Tongue (tissue), 2 donors: ENCODE results near the gene DTNA. TPM values are rescaled to one million over a fixed set of nuclear protein-coding genes. Genes with fewer than 3 reads are reported as not detected.
A peak's percentile ranks its signal among the peaks of the same experiment; 100 is the strongest.

Experiments
- DNase-seq: peaks from one replicate; pipeline ENCODE4 v3.0.0-alpha.2; 2015
- total RNA-seq: library from RNA; depleted of rRNA; stranded (reverse); fragments of >200 nt; gene quantifications from one replicate; pipeline ENCODE4 v1.2.3, GENCODE V29; 2014

Gene DTNA
- total RNA-seq, 1 donor from 2014 or later: 105 TPM

DNA sequence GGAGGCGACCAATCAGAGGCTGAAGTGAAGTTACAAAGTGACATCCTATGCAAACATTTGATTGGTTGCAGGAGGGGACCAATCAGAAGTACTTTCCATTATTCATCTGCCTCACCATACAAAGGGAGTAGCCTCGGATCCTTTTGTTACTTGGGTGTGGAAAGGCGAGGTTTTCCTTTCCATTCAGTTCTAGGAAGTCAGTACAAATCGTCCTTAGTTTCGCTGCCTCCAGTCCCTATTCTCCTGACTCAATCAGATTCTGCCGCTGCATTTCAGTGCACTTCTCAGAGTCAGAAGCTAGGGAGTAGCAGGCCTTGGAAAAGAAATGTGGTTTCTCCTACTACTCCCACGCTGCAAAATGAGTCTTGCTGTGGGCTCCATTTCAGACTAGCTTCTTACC, 149.4 kb downstream of the DTNA start:
- DNase-seq: no peak

DNA sequence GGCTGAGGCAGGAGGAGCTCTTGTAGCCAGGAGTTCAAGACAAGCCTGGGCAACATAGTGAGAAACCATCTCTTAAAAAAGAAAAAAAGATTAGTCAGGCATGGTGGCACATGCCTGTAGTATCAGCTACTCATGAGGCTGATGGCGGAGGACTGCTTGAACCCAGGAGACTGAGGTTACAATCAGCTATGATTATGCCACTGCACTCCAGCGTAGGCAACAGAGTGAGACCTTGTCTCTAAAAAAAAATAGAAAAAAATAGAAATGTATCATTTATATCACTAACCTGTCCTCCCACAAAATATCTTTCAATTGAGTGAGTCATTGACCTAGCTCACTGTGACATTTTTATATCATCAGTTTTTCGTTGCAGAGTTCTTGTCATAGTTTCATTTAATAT, 152.5 kb downstream of the DTNA start:
- no peak for DNase-seq

DNA sequence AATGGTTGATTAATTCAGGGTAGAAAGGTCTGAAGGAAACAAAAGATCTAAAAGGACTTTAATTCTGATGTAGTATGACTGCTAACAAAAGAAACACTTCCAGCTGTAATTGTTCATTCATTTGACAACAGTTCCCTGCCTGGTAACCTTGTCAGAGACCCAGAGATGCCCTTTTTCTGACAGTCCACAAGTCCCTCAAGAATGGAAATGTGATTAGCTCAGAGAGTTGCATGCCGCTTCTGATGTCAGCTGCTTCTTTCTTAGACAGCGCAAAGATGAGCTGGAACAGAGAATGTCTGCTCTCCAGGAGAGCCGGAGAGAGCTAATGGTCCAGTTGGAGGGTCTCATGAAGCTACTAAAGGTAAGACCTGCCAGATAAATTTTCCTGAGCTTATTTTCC, 153.6 kb downstream of the DTNA start:
- no peak for DNase-seq

DNA sequence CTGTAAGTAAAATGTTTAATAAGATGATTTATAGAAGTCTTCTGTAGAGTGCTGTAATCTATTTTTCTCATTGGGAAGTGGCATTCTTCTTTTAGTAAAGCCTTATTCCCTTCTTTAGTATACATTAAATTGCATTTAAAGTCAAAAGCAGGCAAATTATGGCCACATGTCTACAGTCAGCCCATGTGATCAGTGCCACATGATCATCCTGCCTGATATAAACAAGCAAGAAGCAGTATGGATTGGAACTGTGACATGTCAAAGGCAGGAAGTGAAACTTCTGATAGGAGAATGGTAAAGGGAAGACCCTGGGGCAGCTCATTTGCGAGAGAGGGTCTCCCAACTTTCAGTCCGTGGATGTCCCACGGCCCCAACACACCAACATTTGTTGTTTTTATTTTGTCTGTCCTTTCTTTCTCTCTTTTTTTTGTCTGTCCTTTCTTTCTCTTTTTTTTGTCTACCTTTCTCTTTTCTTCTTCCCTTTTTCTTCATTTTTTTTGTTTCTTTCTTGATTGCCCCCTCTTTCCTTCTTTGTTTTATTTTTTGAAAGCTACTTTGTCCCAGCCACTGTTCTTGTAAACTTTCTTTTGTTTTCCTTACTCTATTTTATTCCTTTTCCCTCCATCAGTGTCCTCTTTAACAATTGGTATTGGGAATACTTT, 154.9 kb downstream of the DTNA start:
- DNase-seq: no peak

DNA sequence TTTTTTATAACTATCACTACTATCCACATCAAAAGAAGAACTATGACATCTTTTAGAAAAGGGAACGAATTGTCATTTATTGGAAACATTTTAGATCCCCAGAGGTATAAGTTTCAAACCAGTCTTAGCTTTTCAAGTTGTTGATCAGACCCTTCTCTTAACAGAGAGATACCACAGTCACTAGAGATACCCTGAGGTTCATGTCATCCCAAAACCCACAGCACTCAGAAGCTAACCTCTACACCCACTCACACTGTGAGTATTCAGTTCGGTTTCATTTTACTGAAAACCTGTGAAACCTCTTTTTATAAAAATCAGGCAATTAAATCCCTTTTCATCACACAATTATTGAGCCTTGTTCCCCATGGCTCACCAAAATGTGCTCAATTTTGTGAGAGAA, 156.2 kb downstream of the DTNA start:
- no peak for DNase-seq

DNA sequence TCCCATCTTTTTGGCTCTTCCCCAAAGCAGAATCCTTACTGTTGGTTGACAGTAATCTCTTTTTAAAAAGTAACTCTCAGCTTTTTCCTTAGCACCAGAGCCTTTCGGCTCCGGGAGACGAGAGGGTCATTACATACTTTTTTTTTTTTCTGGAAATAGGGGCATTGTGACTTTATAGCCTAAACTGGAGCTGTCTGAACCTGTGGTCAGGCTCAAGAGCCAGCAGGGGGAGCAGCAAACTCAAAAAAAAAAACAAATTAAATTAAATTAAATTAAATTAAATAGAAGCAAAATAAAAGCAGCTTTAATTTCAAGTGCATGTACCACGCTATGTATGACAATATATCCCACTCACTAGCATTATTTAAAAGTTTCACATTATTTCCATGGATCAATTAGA, 156.6 kb downstream of the DTNA start:
- DNase-seq: peak; percentile 21

DNA sequence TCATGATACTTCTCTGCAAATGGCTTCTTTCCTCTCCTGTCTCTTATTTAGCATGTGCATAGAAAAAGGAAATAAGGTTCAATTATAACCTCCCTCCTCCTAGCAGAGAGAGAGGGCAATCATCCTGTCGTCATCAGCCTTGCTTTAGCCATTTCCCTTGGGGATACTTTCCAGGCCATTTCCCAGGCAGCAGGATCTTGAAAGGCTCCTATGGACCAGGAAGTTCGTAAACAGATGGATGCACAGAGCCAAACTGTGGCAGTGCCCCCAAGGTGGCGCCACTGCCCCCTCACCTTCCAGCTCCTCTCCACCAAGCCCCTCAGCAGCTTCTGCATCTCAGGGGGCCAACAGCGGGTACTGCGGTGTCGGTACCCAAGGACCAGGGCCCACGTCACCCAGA, 157.4 kb downstream of the DTNA start:
- DNase-seq: no peak

DNA sequence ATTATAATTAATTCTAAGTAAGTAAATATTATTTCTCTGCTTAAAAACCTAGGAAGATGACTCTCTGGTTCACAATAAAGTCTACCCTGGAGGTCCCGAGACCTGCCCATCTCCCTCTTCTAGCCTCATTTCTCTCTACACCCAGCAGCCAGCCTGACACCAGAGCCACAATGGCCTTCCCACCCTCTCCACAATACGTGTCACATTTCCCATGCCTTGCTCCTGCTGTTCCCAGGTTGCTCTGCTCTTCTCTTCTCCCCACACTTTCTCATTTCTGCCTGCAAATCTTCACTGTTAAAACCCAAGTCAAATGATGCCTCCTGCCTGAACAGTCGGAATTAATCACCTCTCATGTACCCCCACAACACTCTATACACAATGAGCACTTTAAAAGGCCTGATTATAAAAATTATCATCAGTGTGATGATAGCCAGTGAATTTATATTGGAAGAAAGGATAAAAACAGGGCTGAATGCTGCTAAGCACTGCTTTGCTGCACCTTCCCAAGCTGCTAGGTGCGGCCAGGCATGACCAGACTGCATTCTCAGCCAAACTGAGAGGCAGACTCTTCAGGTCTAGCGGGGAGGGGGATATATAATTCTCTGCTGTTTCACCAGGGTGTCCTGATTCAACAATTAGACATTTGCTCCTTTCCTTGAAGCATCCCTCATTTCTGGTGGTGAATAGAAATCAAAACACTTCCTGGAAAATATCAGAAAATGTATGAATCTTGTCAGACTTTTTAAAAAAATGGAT, 160.6 kb downstream of the DTNA start:
- DNase-seq: no peak

DNA sequence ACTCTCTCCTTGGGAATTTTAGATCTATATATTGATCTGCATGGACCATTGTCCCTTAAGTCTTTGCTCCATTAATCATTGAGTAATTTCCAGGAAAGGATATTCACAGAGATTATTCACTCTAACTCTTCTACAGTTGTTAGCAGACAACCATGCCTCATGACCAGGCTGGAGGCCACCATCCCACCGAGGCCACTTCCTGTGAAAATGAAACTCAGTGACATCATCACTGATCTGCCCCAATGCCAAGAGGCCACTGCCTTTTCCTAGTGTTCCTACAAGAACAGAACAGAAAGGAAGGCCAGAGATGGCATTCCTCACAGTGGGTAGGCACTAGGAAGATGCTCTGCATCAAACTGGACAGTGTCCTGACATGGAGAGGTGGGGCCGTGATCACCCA, 161.3 kb downstream of the DTNA start:
- no peak for DNase-seq

DNA sequence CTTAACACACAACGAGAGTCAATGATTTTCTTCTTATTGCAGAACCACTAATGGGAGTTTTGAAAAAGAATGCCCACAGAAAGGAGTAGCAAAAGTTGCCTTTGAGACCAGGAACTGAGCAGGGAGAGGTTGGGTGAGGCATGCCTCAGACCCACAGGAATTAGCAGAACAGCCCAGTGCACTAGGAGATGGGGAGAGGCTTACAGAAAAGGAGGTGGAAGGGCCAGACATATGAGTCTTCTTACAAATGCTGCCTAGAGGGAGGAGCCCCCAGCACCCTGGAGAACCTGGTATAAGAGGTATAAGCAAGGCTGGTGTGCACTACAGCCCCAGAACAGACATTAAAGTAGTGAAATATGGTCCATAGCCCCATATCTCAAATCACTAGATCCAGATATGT, 162.0 kb downstream of the DTNA start:
- no peak for DNase-seq

DNA sequence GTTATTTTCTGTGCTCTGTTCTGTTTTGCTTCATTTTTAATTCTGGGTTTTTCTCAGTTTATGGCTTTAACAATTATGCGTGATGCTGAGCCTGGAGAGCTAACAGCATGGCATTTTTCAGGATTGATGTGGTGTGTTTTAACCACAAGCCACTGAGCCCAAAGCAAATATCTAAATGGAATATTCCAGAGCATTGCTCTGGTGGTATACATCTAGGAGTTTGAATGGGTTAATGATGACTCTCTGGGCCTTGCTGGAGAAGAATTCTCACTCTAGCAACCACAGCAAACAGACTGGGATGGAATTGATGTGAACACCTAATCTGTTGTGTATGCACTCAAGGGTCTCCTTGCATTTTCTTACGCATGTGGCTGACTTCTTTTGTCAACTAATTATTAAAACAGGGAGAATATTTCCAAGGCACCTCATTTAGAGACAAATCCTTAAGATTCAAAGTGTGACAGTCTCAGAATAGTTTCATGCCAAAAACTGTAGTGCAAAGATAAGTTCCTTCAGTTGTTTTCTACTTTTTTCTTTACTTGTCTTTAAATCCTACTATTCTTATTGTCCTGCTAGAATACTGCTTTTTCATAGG, 164.0 kb downstream of the DTNA start:
- no peak for DNase-seq

DNA sequence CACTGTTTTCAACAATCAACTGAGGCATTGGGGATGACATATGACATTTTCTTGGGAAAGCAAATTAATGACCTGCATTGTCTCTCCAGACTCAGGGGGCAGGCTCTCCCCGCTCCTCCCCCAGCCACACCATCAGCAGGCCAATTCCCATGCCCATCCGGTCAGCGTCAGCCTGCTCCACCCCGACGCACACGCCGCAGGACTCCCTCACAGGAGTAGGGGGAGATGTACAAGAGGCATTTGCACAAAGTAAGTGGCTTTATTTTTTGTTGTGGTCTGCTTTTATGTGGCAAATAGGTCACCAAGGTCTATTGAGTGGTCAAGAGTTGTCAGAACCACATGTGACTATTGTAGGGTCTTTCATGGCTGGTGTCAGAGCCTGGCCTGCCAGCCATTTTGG, 165.1 kb downstream of the DTNA start:
- no peak for DNase-seq

DNA sequence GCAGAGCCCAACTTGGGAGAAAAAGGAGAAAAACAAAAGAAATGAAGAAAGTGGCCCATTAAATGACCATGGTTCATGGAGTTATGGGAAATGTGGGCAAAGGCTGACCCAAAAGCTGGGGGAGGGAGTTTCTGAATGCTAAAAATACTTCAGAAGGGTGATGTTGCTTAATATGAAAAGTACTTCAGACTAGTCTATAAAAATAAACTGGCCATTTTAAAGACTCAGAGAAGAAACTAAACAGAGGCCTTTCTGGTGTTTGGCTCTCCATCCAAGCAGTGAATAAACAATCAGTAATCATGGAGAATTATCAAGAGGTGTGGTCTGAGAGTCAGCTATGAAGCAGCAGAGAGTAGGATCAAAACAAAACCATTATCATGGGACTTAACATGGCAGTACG, 170.3 kb downstream of the DTNA start:
- DNase-seq: no peak

DNA sequence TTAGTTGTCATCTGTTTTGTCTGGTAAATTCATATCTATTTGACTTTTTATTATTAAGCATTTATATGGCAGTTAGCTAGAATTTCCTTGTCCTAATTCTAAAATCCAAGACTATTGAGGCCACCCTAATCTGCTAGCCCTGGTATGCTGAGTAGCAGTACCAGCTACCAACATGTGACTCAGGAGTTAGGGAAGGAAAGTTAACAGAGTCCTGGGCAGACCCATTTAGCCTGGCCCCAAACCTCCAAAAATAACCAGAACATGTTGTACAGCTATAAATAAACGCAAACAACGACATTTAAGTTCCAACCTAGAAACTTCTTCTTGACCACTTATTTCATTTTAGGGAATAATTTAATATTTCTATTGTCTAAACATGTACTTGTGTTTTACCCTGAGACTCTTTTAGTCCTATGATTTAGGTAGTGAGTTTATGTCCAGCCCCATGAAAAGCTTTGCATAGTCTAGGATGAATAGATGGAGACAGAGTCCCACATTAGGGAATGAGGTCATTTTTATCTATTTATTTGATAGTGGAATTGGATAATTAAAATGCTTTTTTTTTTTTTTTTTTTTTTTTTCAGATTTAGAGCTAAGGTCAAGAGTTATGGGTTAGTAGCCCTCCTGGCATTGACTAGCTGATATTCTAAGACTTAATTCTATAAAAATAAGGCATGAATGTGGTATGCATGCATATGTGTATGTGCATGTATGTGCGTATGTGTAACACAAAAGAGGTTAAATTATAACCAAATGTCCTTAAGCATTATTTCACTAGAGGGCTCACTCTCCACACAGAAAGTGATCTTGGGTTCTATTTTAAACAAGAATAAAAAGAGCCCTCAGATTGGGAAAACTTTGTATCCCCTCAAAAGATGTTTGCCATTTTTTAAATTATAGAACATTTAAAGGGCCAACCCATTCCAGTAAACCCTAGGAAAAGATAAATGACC, 171.1 kb downstream of the DTNA start:
- DNase-seq: peak; percentile 59

DNA sequence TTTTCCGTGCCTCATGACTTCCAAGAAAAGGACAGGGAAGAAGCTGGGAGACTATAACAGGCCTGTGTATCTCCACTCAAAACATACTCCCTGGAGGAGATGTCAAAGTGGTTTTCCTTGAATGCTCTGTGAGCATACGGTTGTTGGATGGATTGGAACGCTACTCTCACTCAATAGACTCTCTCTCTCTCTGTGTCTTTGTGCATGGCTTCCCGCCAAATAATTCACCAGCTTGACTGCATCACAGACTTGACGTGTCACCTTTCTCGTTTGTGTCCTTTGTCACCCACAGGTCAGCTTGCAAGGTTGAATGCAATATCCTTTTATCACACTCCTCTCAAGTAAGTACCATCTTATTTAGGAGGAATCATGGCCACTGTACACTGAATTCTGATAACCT, 174.3 kb downstream of the DTNA start:
- DNase-seq: no peak

DNA sequence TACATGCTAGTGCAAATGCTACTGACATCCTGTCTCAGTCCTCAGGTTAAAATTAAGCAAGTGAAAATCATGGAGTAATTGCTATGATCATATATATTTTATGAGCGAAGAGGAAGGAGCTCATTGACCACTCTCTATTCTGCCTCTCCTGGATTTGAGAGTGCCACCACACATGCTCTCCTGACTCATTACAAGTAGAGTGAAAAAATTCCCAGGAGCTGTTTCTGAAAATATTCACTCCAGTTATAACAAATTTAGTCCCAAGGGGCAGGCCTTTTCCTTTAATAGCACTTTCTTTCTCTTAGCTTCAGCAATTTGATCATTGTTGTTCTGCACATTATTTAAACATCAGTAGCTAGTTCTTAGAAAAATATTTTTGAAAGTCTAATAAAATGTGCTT, 176.1 kb downstream of the DTNA start:
- no peak for DNase-seq

DNA sequence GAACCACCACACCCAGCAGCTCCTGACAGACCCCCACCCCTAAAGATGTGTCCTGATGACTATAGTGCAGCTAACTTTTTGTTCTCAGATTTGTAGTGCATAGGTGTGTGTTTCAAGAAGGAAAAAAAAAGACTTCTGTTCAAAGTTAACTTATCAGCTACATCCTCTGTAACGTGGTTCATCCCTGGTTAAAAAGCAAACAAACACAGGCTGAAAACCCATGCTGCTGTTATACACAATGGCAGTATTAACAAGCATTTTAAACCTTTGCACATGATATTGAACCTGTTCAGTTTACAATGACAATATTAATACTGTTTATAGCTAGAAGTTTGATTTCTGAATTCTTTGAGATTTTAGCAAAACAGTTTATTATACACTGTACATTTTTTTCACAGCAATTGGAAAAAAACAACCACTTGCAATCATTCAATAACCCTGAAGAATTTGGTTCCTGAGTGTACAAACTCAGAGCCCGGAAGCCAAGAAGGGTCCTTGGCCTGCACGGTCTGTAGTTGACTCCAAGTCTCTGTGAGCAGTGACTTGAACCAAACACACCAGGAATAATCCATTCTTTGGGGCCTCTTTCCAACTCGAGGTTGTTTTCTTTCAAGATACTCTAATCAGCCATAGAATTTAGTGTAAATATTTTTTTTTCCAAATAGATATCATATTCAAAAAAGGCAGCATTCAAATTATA, 177.9 kb downstream of the DTNA start:
- DNase-seq: no peak

DNA sequence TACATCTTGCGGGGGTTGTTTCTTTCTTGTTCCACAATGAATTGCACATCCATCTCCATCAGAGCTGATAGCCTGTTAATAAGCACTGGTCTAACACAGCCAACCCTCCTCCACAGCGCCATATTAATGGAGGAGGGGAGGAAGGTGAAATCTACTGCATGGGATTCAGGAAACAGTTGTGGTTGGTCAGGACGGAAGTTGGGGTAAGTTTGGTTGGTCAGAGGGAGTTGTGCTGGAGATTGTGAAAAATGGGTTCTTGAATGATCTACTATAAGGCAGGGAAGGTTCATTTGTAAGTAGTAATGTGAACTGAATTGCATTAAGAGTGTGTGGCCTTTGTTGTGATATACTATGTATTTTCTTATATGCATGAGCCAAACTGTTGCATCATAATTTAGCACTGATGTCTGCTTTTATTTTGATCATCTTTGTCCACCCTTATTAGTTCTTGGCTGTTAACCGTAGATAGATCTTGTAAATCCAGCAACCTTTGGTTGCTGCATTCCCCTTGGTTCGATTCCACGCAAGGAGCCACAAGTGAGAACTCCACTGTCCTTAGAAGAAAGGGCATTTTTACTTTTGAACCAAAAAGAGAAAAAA, 180.5 kb downstream of the DTNA start:
- DNase-seq: no peak

DNA sequence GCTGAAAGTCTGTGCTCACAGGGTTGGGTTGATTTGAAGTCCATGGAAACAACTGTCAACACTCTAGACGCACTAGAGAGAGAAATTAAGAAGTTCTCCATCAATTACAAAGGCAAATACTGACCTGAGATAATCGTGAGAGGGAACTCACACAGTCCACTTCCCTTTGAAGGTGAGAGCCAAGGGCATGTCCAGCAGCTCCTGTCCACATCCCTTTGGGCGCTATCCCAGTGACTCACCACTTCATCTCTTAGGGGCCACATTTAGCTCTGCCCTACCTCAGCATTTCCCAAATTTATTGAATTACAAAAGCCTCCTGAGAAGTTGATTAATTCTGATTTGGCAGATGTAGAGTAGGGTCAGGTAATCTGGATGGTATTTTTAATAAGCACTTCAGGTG, 182.3 kb downstream of the DTNA start:
- DNase-seq: no peak

DNA sequence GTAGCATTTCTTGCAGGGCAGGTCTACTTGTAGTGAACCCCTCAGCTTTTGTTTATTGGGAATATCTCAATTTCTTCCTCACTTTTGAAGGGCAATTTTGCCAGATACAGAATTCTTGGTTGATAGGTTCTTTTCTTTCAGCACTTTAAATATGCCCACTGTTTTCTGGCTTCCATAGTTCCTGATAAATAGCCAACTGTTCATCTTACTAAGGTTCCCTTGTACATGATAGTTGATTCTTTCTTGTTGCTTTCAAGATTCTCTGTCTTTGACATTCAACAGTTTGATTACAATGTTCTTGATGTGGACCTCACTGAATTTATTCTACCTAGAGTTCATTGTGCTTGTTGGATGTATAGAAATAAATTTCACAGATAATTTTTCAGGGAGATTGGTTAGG, 183.1 kb downstream of the DTNA start:
- no peak for DNase-seq

DNA sequence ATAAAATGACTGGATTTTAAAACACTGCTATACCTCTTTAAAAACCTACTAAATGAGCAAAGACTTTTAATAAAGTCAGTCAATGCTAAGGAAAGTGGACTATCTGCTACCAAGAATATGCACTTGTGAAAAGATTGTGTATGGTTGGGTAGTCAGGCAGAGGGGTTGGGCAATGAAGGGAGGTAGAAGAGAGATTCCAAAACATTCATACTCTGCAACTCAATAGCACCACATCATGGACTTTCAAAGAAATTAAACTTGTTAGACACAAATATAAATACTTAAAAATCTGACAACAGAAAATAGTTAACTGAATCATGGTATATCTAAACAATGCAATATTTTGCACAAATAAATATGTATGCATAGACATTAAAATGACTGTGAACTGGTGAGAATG, 191.2 kb downstream of the DTNA start:
- DNase-seq: no peak

DNA sequence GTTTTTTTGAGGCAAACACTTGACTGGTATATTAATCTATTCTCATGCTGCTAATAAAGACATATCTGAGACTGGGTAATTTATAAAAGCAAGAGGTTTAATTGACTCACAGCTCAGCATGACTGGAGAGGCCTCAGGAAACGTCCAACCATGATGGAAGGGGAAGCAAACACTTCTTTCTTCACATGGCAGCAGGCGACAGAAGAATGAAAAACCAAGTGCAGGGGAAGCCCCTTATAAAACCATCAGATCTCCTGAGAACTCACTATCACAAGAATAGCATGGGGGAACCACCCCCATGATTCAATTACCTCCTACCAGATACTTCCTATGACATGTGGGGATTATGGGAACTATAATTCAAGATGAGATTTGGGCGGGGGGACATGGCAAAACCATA, 194.9 kb downstream of the DTNA start:
- DNase-seq: no peak
